Esophagus squamous epithelium (tissue), 4 donors: ENCODE data around the gene PRODH2.

Experiments
- POLR2A ChIP-seq, 4 donors: fragments of 450-650 bp; IDR thresholded peaks; one replicate each; pipeline ENCODE4 v1.6.1; 2017; ENCODE audit warnings: antibody characterized with exemption in 4 of 4, mild to moderate bottlenecking in 4 of 4, moderate library complexity in 3 of 4
- TF ChIP-seq, protein P1 (sequence below), 6 experiments: fragments of 450-650 bp in 4 of 6; fragments of 200-600 bp in 2 of 6; sonication (generic) in 2 of 6; IDR thresholded peaks; one replicate each; pipeline ENCODE4 v1.5.1; 2016 to 2019; ENCODE audit warnings: antibody characterized with exemption in 6 of 6, mild to moderate bottlenecking in 4 of 6, moderate library complexity in 4 of 6

DNA sequence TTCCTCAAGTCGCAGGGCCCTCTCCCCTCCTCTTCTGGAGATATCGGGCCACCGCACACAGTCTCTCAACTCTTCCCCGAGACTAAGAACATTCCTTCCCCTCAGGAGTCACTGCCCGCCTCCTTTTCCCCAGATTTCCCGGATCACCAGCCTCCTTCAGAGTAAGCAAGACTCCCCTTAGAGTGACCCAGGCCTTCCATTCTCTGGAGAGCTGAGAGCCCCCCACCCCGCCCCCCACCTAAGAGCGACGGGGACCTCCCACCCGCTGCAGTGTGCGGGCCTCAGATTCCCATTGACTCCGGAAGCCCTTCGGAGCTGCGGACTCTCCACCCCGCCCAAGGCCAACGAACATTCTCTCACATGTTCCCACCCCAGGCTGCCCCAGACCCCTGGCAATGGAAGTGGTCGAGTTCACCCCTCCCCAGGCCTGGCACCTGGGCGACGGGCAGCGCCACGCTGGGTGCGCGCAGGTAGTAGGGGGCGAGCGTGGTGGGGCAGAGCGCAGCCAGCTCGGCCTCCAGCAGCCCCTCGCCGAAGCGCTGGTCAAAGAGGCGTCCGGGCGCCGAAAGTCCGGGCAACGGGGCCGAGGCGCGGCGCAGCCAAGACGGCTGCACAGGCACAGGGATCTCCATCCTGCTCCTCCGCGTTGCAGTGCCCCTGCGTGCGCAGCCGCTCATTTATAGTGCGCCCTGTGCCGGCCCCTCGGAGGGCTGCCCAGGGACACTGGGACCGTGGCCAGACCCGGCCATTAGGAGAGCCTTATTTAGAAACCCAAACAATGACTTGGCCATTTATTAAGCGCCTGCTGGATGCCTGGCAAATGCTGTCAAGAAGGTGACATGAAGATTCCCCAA, 56.0 kb downstream of the PRODH2 start, which contains the start of gene HSPB6:
- TF ChIP-seq, protein P1, sequence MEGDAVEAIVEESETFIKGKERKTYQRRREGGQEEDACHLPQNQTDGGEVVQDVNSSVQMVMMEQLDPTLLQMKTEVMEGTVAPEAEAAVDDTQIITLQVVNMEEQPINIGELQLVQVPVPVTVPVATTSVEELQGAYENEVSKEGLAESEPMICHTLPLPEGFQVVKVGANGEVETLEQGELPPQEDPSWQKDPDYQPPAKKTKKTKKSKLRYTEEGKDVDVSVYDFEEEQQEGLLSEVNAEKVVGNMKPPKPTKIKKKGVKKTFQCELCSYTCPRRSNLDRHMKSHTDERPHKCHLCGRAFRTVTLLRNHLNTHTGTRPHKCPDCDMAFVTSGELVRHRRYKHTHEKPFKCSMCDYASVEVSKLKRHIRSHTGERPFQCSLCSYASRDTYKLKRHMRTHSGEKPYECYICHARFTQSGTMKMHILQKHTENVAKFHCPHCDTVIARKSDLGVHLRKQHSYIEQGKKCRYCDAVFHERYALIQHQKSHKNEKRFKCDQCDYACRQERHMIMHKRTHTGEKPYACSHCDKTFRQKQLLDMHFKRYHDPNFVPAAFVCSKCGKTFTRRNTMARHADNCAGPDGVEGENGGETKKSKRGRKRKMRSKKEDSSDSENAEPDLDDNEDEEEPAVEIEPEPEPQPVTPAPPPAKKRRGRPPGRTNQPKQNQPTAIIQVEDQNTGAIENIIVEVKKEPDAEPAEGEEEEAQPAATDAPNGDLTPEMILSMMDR (IDR thresholded peaks at IDR 0.05), result no peak
- TF ChIP-seq POLR2A (IDR thresholded peaks at IDR 0.05), result peak in 2 of 4 donors; percentile 34 to 71
